Astrocyte (in vitro differentiated cells and primary cell): ENCODE data around the gene SNX3. TPM values are rescaled to one million over a fixed set of nuclear protein-coding genes. Genes with fewer than 3 reads are reported as not detected.

Experiments
- DNase-seq: peaks from one replicate; pipeline ENCODE4 v3.0.0-alpha.2; 2010; ENCODE audit warnings: low read depth
- FAIRE-seq: peaks from 2 replicates; lab custom pipeline; 2011; peaks lifted over from hg19 to GRCh38; lab: Jason Lieb, UNC
- H2AFZ ChIP-seq: 2 replicates; pipeline ENCODE4 v1.6.0; 2012; ENCODE audit warnings: low read depth, low read length, inconsistent platforms
- H3K27ac ChIP-seq: 2 replicates; pipeline ENCODE4 v1.5.1; 2011; ENCODE audit warnings: low read depth, low read length, inconsistent platforms
- H3K27me3 ChIP-seq: 2 replicates; pipeline ENCODE4 v1.6.0; 2011; ENCODE audit warnings: low read length, inconsistent platforms; ENCODE audit not compliant: insufficient read depth
- H3K36me3 ChIP-seq: 2 replicates; pipeline ENCODE4 v1.5.1; 2011; ENCODE audit warnings: low read length, inconsistent platforms; ENCODE audit not compliant: insufficient read depth
- H3K4me1 ChIP-seq: 2 replicates; pipeline ENCODE4 v1.5.1; 2011; ENCODE audit warnings: low read length, inconsistent platforms; ENCODE audit not compliant: insufficient read depth
- H3K4me2 ChIP-seq: 2 replicates; pipeline ENCODE4 v1.6.0; 2012; ENCODE audit warnings: low read length, inconsistent platforms
- H3K4me3 ChIP-seq: 2 replicates; pipeline ENCODE4 v1.5.1; 2011; ENCODE audit warnings: low read depth, mild to moderate bottlenecking, low read length, inconsistent platforms; ENCODE audit not compliant: insufficient read depth
- H3K79me2 ChIP-seq: 2 replicates; pipeline ENCODE4 v1.6.0; 2012; ENCODE audit warnings: mild to moderate bottlenecking, low read length, inconsistent platforms; ENCODE audit not compliant: insufficient read depth
- H3K9ac ChIP-seq: 2 replicates; pipeline ENCODE4 v1.6.0; 2012; ENCODE audit warnings: mild to moderate bottlenecking, low read length, inconsistent platforms
- H3K9me3 ChIP-seq: 2 replicates; pipeline ENCODE4 v1.5.1; 2012; ENCODE audit warnings: low read depth, mild to moderate bottlenecking, low read length, inconsistent platforms; ENCODE audit not compliant: insufficient read depth
- H4K20me1 ChIP-seq: 2 replicates; pipeline ENCODE4 v1.6.0; 2012; ENCODE audit warnings: low read length, inconsistent platforms; ENCODE audit not compliant: insufficient read depth
- H3K27ac Mint-ChIP-seq: one replicate; pipeline ENCODE4 v1.8.0; 2021; ENCODE audit warnings: mild to moderate bottlenecking, mixed read lengths; ENCODE audit not compliant: unreplicated experiment
- H3K27me3 Mint-ChIP-seq: one replicate; pipeline ENCODE4 v1.8.0; 2021; ENCODE audit warnings: low read depth, mixed read lengths; ENCODE audit not compliant: unreplicated experiment
- H3K36me3 Mint-ChIP-seq: one replicate; pipeline ENCODE4 v1.8.0; 2021; ENCODE audit warnings: low read depth, mixed read lengths; ENCODE audit not compliant: unreplicated experiment
- H3K4me1 Mint-ChIP-seq: one replicate; pipeline ENCODE4 v1.8.0; 2021; ENCODE audit warnings: low read depth, mixed read lengths; ENCODE audit not compliant: unreplicated experiment
- H3K4me3 Mint-ChIP-seq: one replicate; pipeline ENCODE4 v1.8.0; 2021; ENCODE audit warnings: mild to moderate bottlenecking, moderate library complexity, mixed read lengths; ENCODE audit not compliant: unreplicated experiment
- H3K9me3 Mint-ChIP-seq: one replicate; pipeline ENCODE4 v1.8.0; 2021; ENCODE audit warnings: mild to moderate bottlenecking, mixed read lengths; ENCODE audit not compliant: unreplicated experiment
- CTCF ChIP-seq: IDR thresholded peaks from 2 replicates; pipeline ENCODE4 v1.5.1; 2011; ENCODE audit warnings: low read depth, mild to moderate bottlenecking, inconsistent platforms, low read length, moderate library complexity; ENCODE audit not compliant: insufficient read depth
- EZH2 ChIP-seq: IDR thresholded peaks from 2 replicates; pipeline ENCODE4 v1.6.1; 2012; ENCODE audit warnings: mild to moderate bottlenecking, low read length, inconsistent platforms; ENCODE audit not compliant: insufficient read depth
- total RNA-seq: library from RNA; stranded (reverse); gene quantifications from 2 replicates; pipeline ENCODE4 v1.2.1, GENCODE V29; 2021

The SNX3 gene
- total RNA-seq, 1 donor from 2014 or later = 165 TPM

- DNase-seq = peak; percentile 32
- H3K4me1 Mint-ChIP-seq = peaks cover 7% of the 10 kb centered on the region
- Histone ChIP-seq H4K20me1 (peaks cover 30% of the 10 kb centered on the region), H3K9me3 (no peaks in the 10 kb centered on the region), H3K4me1 (no peaks in the 10 kb centered on the region), H3K79me2 (peaks cover 56% of the 10 kb centered on the region), H3K4me3 (peak overlapping the region; percentile 85), H3K36me3 (no peaks in the 10 kb centered on the region), H3K9ac (peak overlapping the region; percentile 85), H2AFZ (peak overlapping the region; percentile 90), H3K27ac (peak overlapping the region; percentile 86), H3K4me2 (peak overlapping the region; percentile 91), H3K27me3 (no peaks in the 10 kb centered on the region)
- H3K36me3 Mint-ChIP-seq = peaks cover 6% of the 10 kb centered on the region
- H3K4me3 Mint-ChIP-seq = peak overlapping the region; percentile 87
- no peak for TF ChIP-seq CTCF
- TF ChIP-seq EZH2 = no peak
- peak; percentile 17 for FAIRE-seq
- no peaks in the 10 kb centered on the region for H3K27me3 Mint-ChIP-seq
- peak overlapping the region; percentile 62 for H3K27ac Mint-ChIP-seq
- H3K9me3 Mint-ChIP-seq = no peaks in the 10 kb centered on the region
Observed at GRCh38 chr6:108260126-108260808, 573 bp downstream of the SNX3 start.

GRCh38 chr6:108254433-108255410 is 6.1 kb downstream of the SNX3 start:
- peak overlapping the region; percentile 41 for H3K4me3 Mint-ChIP-seq
- H3K9me3 ChIP-seq = no peaks in the 10 kb centered on the region
- peaks cover 10% of the 10 kb centered on the region for H3K36me3 Mint-ChIP-seq
- H3K27ac Mint-ChIP-seq = no peak overlapping the region
- no peak overlapping the region for H3K27ac ChIP-seq
- peaks cover 15% of the 10 kb centered on the region for H3K4me1 Mint-ChIP-seq
- H3K9ac ChIP-seq = no peak overlapping the region
- peaks cover 84% of the 10 kb centered on the region for H4K20me1 ChIP-seq
- TF ChIP-seq CTCF = no peak
- TF ChIP-seq EZH2 = no peak
- H3K79me2 ChIP-seq = peaks cover 96% of the 10 kb centered on the region
- no peak overlapping the region for H3K4me3 ChIP-seq
- H3K4me1 ChIP-seq = no peaks in the 10 kb centered on the region
- no peak overlapping the region for H2AFZ ChIP-seq
- FAIRE-seq = no peak
- H3K4me2 ChIP-seq = no peak overlapping the region
- H3K36me3 ChIP-seq = peaks cover 4% of the 10 kb centered on the region
- H3K9me3 Mint-ChIP-seq = no peaks in the 10 kb centered on the region
- no peak for DNase-seq
- H3K27me3 ChIP-seq = no peaks in the 10 kb centered on the region
- no peaks in the 10 kb centered on the region for H3K27me3 Mint-ChIP-seq
